COLO668 (cell line): ENCODE measurements around the gene HPS1.
A peak's percentile ranks its signal among the peaks of the same experiment; 100 is the strongest.

ENCODE experiments used
- DNase-seq: peaks from one replicate; lab custom pipeline; 2025; ENCODE audit not compliant: unreplicated experiment; lab: John Stamatoyannopoulos, UW

Gene HPS1

DNA sequence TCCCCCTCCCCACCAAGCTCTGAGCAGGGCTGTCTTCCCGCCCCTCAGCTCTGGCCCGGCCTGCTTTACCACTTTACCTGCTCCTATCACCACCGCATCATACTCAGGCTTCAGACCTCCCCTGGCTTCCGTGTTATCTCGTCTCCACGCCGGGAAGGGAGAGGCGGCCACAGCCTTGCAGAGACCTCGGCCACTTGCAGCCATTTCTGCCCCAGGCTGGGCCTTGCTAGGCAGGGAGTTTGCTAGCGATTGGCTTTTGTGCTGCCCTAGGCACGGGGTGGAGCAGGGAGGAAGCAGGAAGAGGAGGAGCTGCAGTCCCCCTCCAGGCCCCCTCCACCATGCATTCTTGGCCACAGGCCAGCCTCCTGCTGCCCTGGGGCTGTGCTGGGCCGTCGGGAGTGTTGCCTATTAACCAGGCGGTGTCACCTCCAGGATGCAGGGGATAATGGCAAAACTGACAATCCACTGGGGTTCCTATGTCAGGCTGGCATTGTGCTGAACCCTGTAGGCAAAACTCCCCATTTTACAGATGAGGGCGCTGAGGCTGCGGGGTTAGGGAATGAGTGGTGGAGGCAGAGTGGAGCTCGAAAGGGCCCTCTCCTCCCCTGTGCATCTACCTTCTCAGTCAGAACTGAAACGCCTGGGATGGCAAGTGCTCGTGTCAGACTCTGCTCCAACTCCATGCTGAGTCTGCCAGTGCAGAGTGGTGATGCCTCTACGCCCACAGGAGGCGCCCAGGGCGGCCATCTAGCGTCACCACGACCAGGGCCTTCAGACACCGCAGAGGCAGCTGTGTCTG, 31.6 kb downstream of the HPS1 start, which contains the start of gene PYROXD2:
TSS of gene PYROXD2 (minus strand) at position 251 of the 799 bp plus-strand sequence. CDS start at position 204, 47 bp downstream.
- peak; percentile 92 for DNase-seq

GRCh38 chr10:98414578-98414931, 32.2 kb downstream of the HPS1 start:
- DNase-seq: no peak

DNA sequence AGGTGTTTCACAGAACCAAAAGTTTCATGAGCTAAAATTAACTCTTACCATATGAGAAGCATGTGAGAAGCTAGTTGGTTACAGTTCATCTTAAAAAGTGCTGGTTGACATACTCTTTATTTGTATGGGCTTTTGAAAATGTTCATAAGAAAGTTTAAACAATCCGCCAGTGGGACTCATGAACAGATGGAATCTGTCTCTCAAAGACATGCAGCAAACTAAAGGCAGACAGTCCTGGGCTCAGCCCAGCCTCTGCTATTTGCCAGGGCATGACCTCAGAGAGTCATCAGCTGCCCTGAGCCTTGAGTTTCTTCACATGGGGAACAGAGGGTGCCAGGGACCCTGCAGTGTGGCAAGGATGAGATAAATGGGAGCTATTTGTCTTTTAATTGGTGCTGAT, 35.0 kb downstream of the HPS1 start:
- no peak for DNase-seq

GRCh38 chr10:98411166-98411565, 35.6 kb downstream of the HPS1 start:
- DNase-seq: no peak

DNA sequence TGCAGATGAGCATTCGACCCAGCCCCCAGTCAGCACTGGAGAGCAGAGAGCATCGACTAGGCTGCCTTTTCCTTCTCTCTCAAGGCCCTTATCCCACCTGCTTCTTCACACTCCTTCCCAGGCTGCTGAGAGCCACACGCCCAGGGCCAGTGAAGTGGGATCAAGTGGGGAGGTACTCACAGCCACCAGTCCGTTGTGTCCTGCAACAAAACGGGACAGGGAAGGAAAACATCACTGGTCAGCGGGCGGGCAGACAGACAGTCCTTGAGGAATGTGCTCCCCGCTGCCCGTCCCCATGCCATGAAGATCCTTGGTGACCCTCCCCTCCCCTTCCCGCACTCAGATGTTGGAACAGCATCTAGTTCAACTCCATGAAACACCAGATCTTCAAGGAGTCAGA, 36.0 kb downstream of the HPS1 start:
- DNase-seq: no peak

- no peak for DNase-seq
These were observed 36.5 kb downstream of the HPS1 start for GRCh38 chr10:98410135-98410743.

DNA sequence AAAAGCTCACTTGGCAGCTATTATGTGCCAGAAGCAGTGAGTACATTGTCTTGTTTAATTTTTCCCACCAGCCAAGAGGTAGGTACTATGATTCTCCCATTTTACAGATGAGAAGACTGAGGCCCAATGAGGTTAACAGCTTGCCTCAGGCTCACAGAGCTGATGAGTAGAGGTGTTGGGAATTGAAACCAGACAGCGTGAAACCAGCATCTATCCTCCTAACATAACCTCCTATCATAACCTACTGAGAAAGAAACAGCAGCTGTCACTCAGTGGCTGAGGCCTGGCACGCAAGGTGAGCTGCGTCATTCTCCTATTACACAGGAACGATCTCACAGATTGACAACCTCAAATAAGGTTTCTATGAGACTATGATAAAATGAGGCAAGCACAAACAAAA, 37.9 kb downstream of the HPS1 start:
- DNase-seq: no peak

DNA sequence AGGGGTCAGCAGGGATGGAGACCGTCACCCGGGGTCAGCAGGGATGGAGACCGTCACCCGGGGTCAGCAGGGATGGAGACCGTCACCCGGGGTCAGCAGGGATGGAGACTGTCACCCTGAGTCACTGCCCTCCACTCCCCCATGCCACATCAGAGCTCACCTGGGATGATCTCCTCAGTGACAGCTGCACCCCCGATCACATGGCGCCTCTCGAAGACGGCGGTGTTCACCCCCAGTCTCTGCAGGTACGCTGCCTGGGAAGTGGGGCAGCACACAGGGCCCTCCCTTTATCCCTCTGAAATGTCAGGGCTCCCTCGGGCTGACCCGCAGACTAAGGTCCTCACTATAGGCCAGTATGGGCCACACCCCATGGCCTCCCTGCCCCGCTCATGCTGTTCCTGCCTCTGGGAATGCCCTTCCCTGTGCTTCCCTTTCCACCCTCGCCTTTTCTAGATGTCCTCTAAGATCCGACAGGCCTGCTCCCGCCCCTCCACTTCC, 38.9 kb downstream of the HPS1 start:
- DNase-seq: no peak

- DNase-seq: no peak
These were observed 39.6 kb downstream of the HPS1 start for GRCh38 chr10:98407017-98407743.

- DNase-seq: no peak
These were observed 41.3 kb downstream of the HPS1 start for GRCh38 chr10:98405422-98405821.

- DNase-seq: no peak
These were observed 42.0 kb downstream of the HPS1 start for GRCh38 chr10:98404571-98405359.

DNA sequence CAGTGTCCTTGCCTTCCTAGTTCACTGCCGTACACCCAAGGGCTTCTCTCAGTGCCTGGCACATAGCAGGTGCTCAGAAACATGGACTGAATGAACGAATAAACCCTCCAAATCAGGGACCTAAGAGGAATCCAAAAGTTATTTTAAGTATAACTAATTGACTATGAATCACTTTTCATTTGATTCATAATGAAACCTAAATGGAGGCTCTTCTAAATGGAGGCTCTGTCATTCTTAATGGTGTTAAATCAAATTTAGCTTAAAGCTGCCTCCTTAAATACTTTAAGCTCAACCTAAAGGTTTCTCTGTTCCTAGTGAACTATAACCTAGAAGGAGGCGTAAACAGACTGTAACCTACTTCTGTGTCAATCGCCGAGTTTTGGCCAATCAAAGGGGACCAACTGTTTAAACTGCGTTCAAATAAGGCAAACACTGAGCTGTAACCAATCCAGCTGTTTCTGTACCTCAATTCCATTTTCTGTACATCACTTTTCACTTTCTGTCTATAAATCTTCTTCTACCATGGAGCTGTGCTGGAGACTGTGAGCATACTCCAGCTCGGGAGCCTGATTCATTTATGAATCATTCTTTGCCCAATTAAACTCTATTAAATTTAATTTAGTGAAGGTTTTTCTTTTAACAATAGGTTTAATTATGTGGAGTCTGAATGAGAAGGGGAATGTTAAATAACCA, 42.8 kb downstream of the HPS1 start:
- DNase-seq: no peak

GRCh38 chr10:98402931-98403718, 43.6 kb downstream of the HPS1 start:
- DNase-seq: no peak

GRCh38 chr10:98402478-98402877, 44.3 kb downstream of the HPS1 start:
- no peak for DNase-seq

- DNase-seq: no peak
These were observed 46.3 kb downstream of the HPS1 start for GRCh38 chr10:98400482-98400881.

DNA sequence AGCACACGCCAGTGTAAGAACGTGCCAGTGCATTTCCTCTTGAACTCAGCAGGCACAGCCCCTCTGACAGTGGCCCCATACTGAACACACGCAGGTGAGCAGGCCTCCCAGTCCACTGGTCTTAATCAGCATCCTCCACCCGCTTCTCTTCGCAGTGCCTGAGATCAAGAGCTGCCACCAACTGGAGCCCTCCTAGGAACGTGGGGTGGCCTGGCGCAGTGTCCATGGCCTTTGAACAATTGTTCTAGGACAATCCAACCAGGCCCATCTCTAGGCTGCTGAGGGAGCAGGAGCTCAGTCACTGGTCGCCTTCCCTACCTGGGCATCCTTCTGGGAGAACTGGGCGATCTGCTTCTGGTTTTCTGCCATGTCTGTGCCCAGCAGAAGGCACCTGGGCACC, 47.0 kb downstream of the HPS1 start:
- DNase-seq: no peak

DNA sequence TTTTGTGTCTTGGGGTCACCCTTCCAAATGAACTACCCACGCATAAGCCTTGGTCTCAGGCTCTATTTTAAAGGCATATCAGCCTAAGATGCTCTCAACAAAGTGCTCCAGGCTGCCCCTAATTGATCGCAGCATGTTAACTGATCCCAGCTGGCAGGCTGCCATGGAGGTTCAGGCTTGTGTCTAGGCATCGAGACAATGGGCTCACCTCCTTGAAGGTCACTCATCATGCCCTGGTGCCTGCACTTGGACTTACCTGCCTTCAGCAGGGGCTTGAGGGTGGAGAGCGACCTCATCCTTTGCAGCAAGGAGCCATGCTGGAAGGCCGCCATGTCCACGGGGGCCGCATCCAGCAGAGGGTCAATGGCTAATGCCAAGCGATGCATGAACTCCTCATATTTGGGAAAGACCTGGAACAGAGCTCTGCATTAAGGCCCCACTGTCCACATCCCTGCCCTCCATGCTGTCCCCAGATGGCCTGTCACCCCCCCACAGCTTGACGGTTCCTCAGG, 49.6 kb downstream of the HPS1 start:
- DNase-seq: no peak

- no peak for DNase-seq
These were observed 50.4 kb downstream of the HPS1 start for GRCh38 chr10:98396096-98397063.
